ENCODE results near the gene POT1.
"Not testable (repeated sequence)": the region's sequence is repeated elsewhere in the genome, so short reads cannot be mapped to it uniquely, and the experiment has no call there.

The POT1 gene, protein sequence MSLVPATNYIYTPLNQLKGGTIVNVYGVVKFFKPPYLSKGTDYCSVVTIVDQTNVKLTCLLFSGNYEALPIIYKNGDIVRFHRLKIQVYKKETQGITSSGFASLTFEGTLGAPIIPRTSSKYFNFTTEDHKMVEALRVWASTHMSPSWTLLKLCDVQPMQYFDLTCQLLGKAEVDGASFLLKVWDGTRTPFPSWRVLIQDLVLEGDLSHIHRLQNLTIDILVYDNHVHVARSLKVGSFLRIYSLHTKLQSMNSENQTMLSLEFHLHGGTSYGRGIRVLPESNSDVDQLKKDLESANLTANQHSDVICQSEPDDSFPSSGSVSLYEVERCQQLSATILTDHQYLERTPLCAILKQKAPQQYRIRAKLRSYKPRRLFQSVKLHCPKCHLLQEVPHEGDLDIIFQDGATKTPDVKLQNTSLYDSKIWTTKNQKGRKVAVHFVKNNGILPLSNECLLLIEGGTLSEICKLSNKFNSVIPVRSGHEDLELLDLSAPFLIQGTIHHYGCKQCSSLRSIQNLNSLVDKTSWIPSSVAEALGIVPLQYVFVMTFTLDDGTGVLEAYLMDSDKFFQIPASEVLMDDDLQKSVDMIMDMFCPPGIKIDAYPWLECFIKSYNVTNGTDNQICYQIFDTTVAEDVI

GRCh38 chr7:124929467-124930172, at the start of gene POT1:
Gene POT1, minus strand, starts transcription at chr7:124929825. Its CDS starts 32,652 bp downstream, at chr7:124897173.
- DNase-seq = peak; percentile 81 to 99 (median 98)

GRCh38 chr7:124975131-124975530, 45.5 kb upstream of the POT1 start:
- DNase-seq = not testable (repeated sequence)

DNA sequence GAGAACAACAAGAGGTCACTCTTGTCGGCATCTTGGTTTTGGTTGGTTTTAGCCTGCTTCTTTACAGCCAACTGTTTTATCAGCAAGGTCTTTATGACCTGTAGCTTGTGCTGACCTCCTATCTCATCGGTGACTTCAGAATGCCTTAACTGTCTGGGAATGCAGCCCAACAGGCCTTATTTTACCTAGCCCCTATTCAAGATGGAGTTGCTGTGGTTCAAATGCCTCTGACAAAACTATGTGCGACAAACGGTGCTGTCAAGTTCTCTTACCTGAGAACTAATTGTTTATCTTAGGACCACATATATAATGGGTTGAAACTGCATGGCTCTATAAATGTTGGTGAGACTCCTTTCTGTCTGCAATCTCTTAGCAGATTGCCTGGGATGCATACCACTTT, 35.9 kb upstream of the POT1 start:
- no peak for DNase-seq

GRCh38 chr7:124959676-124960075, 30.1 kb upstream of the POT1 start:
- DNase-seq = no peak

DNA sequence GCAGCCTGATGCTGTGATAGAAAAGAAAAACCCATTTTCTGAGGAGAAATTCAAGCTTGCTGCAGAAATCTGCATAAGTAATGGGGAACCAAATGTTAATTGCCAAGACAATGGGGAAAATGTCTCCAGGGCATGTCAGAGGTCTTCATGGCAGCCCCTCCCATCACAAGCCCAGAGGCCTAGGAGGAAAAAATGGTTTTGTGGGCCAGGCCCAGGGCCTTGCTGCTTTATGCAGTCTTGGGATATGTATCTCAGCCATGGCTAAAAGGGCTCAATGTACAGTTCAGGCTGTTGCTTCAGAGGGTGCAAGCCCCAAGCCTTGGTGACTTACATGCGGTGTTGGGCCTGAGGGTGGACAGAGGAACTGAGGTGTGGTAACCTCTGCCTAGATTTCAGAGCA, 28.3 kb upstream of the POT1 start:
- DNase-seq = not testable (repeated sequence)

DNA sequence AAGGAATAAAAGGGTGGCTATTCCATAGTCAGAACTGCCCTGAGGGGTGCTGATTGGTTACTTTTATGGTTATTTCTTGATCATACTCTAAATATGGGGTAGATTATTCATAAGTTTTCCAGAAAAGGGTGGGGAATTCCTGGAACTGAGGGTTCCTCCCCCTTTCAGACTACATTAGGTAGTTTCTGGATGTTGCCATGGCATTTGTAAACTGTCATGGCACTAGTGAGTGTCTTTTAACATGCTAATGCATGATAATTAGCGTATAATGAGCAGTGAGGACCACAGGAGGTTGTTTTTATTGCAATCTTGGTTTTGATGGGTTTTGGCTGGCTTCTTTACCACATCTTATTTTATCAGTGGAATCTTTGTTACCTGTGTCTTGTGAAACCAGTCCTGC, 26.5 kb upstream of the POT1 start:
- no peak for DNase-seq

DNA sequence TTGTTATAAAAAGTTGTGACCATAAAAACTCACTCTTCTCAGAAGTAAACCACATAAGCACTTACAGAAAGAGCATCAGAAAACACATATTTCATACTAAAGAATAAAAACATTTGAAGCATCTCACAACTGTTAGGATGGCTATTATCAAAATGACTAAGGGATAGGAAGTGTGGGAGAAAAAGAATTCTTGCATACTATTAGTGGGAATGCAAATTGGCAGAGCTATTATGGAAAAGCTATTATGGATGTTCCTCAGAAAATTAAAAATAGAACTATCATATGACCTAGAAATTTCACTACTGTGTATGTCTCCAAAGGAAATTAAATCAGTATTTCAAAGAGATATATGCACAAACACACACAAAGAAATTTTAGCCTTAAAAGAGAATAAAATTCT, 25.2 kb upstream of the POT1 start:
- DNase-seq = no peak

DNA sequence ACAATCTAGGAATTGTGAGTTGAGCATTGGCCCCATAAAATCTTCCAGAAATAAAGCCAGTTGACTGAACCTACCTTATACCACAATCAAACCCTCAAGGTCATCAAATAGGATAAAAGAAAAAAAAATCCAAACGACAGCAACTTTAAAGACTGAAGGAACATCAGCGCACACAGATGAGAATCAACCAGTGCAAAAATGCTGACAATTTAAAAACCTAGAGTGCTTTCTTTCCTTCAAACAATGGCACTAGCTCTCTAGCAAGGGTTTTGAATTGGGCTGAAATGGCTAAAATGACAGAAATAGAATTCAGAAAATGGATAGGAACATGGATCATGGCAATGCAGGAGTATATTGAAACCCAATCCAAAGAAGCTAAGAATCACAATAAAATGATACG, 16.1 kb upstream of the POT1 start:
- no peak for DNase-seq

DNA sequence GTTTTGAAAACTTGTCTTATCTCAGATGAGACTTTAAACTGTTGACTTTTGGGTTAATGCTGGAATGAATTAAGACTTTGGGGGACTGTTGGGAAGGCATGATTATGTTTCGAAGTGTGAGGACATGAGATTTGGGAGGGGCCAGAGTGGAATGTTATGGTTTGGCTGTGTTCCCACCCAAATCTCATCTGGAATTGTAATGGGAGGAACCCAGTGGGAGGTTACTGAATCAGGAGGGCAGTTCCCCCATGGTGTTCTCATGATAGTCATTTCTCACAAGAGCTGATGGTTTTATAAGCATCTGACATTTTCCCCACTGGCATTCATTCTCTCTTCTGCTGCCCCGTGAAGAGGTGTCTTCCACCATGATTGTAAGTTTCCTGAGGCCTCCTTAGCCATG, 13.8 kb upstream of the POT1 start:
- DNase-seq = no peak

DNA sequence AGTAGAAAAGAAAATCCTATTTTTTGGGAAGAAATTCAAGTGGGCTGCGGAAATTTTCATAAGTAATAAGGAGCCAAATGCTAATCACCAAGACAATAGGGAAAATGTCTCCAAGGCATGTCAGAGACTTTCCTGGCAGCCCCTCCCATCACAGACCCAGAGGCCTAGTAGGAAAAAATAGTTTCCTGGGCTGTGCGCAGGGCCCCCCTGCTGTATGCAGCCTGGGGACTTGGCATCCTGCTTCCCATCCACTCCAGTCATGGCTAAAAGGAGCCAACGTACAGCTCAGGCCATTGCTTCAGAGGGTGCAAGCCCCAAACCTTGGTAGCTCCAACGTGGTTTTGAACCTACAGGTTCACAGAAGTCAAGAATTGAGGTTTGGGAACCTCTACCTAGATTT, 12.8 kb upstream of the POT1 start:
- no peak for DNase-seq

DNA sequence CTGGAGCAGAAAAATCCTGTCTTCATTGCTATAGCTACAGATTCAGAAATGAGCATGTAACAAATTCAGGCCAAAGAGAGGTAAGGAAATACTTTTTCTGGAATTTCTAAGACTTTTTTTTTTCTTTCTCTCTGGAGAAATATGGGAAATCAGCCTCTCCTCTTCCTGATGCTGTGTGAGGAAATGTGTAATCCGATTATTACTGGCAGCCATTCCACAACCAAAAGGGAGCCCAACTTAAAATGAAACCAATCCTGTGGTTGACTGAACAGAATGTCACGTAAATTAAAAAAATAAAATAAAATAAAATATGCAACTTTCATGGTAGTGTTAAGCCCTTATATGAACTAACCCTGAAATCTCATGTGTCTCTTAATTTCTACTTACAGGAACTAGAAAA, 10.7 kb upstream of the POT1 start:
- DNase-seq = no peak

GRCh38 chr7:124938128-124938527, 8.5 kb upstream of the POT1 start:
- DNase-seq = no peak

GRCh38 chr7:124937076-124937475, 7.5 kb upstream of the POT1 start:
- no peak for DNase-seq

GRCh38 chr7:124934841-124935240, 5.2 kb upstream of the POT1 start:
- DNase-seq = no peak

DNA sequence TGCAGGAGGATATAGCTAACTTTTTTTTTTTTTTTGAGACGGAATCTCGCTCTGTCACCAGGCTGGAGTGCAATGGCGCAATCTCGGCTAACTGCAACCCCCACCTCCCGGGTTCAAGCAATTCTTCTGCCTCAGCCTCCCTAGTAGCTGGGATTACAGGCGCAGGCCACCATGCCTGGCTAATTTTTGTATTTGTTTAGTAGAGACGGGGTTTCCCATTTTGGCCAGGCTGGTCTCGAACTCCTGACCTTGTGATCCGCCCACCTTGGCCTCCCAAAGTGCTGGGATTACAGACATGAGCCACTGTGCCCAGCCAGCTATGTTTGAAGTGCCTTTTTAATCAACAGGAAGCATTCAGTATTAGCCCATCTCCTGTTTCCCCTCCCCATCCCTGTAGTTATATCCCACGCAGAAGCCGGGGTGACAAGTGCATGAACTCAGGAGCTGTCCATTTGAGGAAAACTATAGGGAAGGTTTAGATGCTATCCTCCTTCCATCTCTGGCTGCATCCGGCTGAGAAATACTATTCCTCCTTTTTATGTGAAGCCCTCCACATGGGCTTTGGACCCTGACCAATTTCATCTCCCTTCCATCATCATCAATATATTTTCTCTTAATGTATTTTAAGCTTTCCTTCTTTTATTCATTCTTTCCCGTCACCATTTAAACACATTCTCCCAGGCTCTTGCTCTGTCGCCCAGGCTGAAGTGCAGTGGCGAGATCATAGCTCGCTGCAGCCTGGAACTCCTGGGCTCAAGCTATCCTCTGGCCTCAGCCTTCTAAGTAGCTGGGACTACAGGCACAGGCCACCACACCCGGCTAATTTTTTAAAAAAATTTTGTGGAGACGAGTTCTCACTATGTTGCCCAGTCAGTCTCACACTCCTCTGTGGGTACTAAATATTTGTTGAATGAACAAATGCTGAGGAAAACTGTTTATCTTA, 1.3 kb upstream of the POT1 start:
- peak in 1 of 56 donors; percentile 1 for DNase-seq

- DNase-seq = no peak
Measured at GRCh38 chr7:124930173-124930623, 573 bp upstream of the POT1 start.

DNA sequence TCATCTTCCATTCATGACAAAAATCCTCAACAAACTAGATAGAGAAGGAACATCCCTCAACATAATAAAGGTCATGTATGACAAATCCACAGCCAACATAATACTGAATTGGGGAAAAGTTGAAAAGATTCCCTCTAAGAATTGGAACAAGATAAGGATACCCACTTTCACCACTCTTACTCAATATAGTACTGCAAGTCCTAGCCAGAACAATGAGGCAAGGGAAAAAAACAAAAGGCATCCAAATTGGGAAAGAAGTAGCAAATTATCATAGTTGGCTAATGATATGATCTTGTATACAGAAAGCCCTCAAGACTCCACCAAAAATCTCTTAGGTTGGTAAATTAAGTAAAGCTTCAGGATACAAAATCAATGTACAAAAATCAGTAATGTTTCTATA, 4.7 kb downstream of the POT1 start:
- no peak for DNase-seq

GRCh38 chr7:124922200-124922599, 7.4 kb downstream of the POT1 start:
- no peak for DNase-seq

- DNase-seq = no peak
Measured at GRCh38 chr7:124919841-124920240, 9.8 kb downstream of the POT1 start.

DNA sequence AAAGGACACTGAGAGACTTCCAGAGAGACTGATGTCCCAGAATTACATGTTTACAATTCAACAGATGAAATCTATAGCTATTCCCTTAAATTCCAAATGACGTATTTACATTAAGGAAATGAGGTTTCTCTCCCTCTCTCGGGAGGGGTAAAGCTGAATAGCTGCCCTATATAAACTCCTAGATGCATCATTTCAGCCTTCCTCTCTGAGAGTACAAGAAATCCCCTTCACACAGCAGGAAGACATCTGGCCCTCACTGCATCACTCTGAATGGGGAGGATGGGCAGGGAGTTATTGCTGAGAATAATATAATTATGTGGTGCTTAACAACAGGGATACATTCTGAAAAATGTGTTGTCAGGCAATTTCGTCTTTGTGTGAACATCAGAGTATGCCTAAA, 11.0 kb downstream of the POT1 start:
- no peak for DNase-seq

DNA sequence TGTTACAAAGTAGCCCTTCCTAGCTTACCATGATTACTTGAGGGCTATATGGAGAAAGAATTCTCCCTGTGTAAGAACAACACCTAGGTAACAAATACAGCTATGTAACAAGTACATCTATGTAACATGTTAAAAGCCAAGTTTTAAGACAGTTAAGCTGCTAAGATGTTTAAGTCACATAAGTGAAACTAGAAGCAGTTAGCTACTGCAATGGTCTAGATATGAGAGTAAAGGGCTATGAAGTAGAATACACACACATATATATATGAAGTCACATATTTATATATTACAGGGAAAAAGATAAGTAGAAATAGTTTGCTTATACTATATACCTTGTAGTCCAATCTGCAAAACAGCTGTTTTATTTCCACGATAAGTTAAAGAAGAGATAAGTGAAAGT, 14.4 kb downstream of the POT1 start:
- no peak for DNase-seq
